Erythroblast (primary cell): Measurements from ENCODE around the gene TBC1D10B.

Experiments
- GATA1 ChIP-seq: IDR thresholded peaks from 2 replicates; pipeline ENCODE4 v1.6.1; 2011; ENCODE audit warnings: low read depth, mild to moderate bottlenecking, control low read depth, low read length, moderate library complexity
- POLR2A ChIP-seq: IDR thresholded peaks from 2 replicates; pipeline ENCODE4 v1.6.1; 2011; ENCODE audit warnings: mild to moderate bottlenecking, low read length

DNA sequence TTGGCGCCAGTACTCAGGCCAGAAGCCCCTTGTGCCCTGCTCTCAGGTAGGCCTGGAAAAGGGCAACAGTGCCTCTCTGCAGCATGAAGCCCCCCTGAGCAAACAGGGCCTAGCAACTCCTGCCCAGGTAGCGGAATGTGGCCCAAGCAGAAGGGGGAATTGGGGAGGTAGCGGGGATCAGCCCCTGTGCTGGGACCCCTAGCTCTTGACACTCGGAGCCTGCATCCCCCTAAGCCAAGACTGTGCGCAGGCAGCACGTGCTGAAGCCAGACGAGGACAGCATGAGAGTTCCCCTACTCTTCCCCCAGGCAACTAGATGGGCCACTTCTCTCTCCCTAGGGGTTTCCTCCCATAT is 14.4 kb downstream of the TBC1D10B start:
- no peak for TF ChIP-seq POLR2A
- no peak for TF ChIP-seq GATA1
